B cell (primary cell): ENCODE results near the gene STIMATE. TPM values are rescaled to one million over a fixed set of nuclear protein-coding genes. Genes with fewer than 3 reads are reported as not detected.

Source experiments
- ATAC-seq: fragments of 200-7000 bp; cut with Tn5 transposase; one replicate; pipeline ENCODE4 v1.10.0; 2021; ENCODE audit warnings: low read depth, mild to moderate bottlenecking, moderate number of reproducible peaks, moderate library complexity
- CTCF ChIA-PET: fragments of 350-600 bp; sonication (Branson Sonifier 250); formaldehyde crosslinking; loops from one replicate; lab custom pipeline; 2021; ENCODE audit warnings: antibody characterized with exemption, inconsistent platforms; lab: Charles Lee
- POLR2A ChIA-PET: fragments of 350-600 bp; sonication (Branson Sonifier 250); formaldehyde crosslinking; loops from one replicate; lab custom pipeline; 2021; ENCODE audit warnings: antibody characterized with exemption; lab: Charles Lee
- DNase-seq: peaks from one replicate; pipeline ENCODE4 v3.0.0; 2013
- H2AFZ ChIP-seq: 2 replicates; pipeline ENCODE4 v1.6.1; 2012; ENCODE audit warnings: mild to moderate bottlenecking, low read depth, low read length; ENCODE audit not compliant: insufficient read depth, poor library complexity, severe bottlenecking
- H3K27ac ChIP-seq, 2 donors: 1 replicate in 1 of 2; 2 replicates in 1 of 2; pipeline ENCODE4 v1.5.1; 2012 to 2013; ENCODE audit warnings: low read length in 2 of 2, mild to moderate bottlenecking in 2 of 2, moderate library complexity in 1 of 2
- H3K27me3 ChIP-seq, 4 experiments: fragments of 200-600 bp in 1 of 4; sonication (generic) in 1 of 4; replicated peaks in 1 of 4; 1 replicate in 2 of 4; 2 replicates in 2 of 4; pipeline versions ENCODE4 v1.6.1 to v1.7.0; 2013 to 2016; ENCODE audit warnings: low read length in 3 of 4, mild to moderate bottlenecking in 2 of 4, mixed read lengths in 1 of 4, moderate library complexity in 1 of 4; ENCODE audit not compliant: insufficient read depth in 4 of 4, control insufficient read depth in 3 of 4; ENCODE audit errors: control extremely low read depth in 1 of 4
- H3K36me3 ChIP-seq, 2 experiments: replicated peaks in 1 of 2; 1 replicate in 1 of 2; 2 replicates in 1 of 2; pipeline versions ENCODE4 v1.6.1 to v1.7.1; 2013; ENCODE audit warnings: low read length in 1 of 2; ENCODE audit not compliant: insufficient read depth in 2 of 2, control insufficient read depth in 1 of 2; ENCODE audit errors: control extremely low read depth in 1 of 2, extremely low read depth in 1 of 2
- H3K4me1 ChIP-seq, 2 donors: fragments of 200-600 bp in 1 of 2; sonication (generic) in 1 of 2; 1 replicate in 1 of 2; 2 replicates in 1 of 2; pipeline versions ENCODE4 v1.5.1 to v1.6.1; 2013 to 2017; ENCODE audit warnings: low read length in 2 of 2; ENCODE audit not compliant: control insufficient read depth in 2 of 2, insufficient read depth in 2 of 2
- H3K4me2 ChIP-seq: replicated peaks from 2 replicates; pipeline ENCODE3; 2012; ENCODE audit warnings: mild to moderate bottlenecking, low read depth, low read length; ENCODE audit not compliant: poor library complexity, severe bottlenecking
- H3K4me3 ChIP-seq, 5 experiments: fragments of 200-600 bp in 1 of 5; sonication (generic) in 1 of 5; 1 replicate in 3 of 5; 2 replicates in 2 of 5; pipeline versions ENCODE4 v1.5.1 to v1.7.0; 2011 to 2016; ENCODE audit warnings: low read length in 4 of 5, mild to moderate bottlenecking in 4 of 5, low read depth in 2 of 5, control low read depth in 1 of 5, moderate library complexity in 1 of 5; ENCODE audit not compliant: insufficient read depth in 1 of 5; ENCODE audit errors: control extremely low read depth in 1 of 5, extremely low read depth in 1 of 5
- H3K79me2 ChIP-seq: fragments of 200-600 bp; sonication (generic); one replicate; pipeline ENCODE4 v1.6.0; 2016; ENCODE audit warnings: low read length; ENCODE audit not compliant: control insufficient read depth, insufficient read depth
- H3K9ac ChIP-seq: fragments of 200-600 bp; sonication (generic); 2 replicates; pipeline ENCODE4 v1.6.1; 2017; ENCODE audit warnings: mild to moderate bottlenecking, low read length, moderate library complexity
- H3K9me3 ChIP-seq, 3 donors: one replicate each; pipeline versions ENCODE4 v1.6.1 to v1.7.1; 2013; ENCODE audit warnings: low read length in 2 of 3; ENCODE audit not compliant: control insufficient read depth in 2 of 3, insufficient read depth in 1 of 3; ENCODE audit errors: control extremely low read depth in 1 of 3
- H4K20me1 ChIP-seq: 2 replicates; pipeline ENCODE4 v1.6.0; 2012; ENCODE audit warnings: mild to moderate bottlenecking, low read length; ENCODE audit not compliant: insufficient read depth, control insufficient read depth, poor library complexity, severe bottlenecking
- H3K27ac Mint-ChIP-seq: one replicate; pipeline ENCODE4 v1.8.0; 2021; ENCODE audit warnings: mixed read lengths
- H3K27me3 Mint-ChIP-seq: one replicate; pipeline ENCODE4 v1.8.0; 2021; ENCODE audit warnings: mixed read lengths
- H3K4me1 Mint-ChIP-seq: one replicate; pipeline ENCODE4 v1.8.0; 2021; ENCODE audit warnings: mixed read lengths
- H3K4me3 Mint-ChIP-seq: one replicate; pipeline ENCODE4 v1.8.0; 2021; ENCODE audit warnings: mixed read lengths
- H3K9me3 Mint-ChIP-seq: one replicate; pipeline ENCODE4 v1.8.0; 2022; ENCODE audit warnings: mixed read lengths; ENCODE audit not compliant: insufficient read depth
- CTCF ChIP-seq: fragments of 200-600 bp; IDR thresholded peaks from one replicate; pipeline ENCODE4 v1.8.0; 2022; ENCODE audit warnings: antibody characterized with exemption, mild to moderate bottlenecking
- EZH2 ChIP-seq: IDR thresholded peaks from 2 replicates; pipeline ENCODE4 v1.6.1; 2012; ENCODE audit warnings: borderline replicate concordance, low read depth, mild to moderate bottlenecking, moderate library complexity, low read length; ENCODE audit not compliant: insufficient read depth, poor library complexity, severe bottlenecking
- WGBS: methylation state at CpG from one replicate; pipeline ENCODE4 v1.1.5; 2013; ENCODE audit warnings: missing lambda C conversion rate; ENCODE audit not compliant: insufficient coverage; 5-methylcytosine and 5-hydroxymethylcytosine counted together
- intact Hi-C: fragments of 100-400 bp; cut with micrococcal nuclease; formaldehyde crosslinking; loops from one replicate; pipeline ENCODE4 v1.10.0; 2022
- polyA plus RNA-seq: library from polyadenylated mRNA; depleted of rRNA; stranded (reverse); fragments of >200 nt; gene quantifications from 2 replicates; pipeline ENCODE4 v1.2.3, GENCODE V29; 2012
- total RNA-seq, 2 donors: library from RNA; stranded (reverse); fragments of 120-200 nt in 1 of 2; gene quantifications; 1 replicate in 1 of 2; 2 replicates in 1 of 2; pipeline versions ENCODE4 v1.2.3 to v1.2.4, GENCODE V29; 2013 to 2022

Gene STIMATE
- total and polyA plus RNA-seq, 2 donors (not counting 1 experiment from before 2014, with no cell fraction given): 24.6 to 38.4 TPM

DNA sequence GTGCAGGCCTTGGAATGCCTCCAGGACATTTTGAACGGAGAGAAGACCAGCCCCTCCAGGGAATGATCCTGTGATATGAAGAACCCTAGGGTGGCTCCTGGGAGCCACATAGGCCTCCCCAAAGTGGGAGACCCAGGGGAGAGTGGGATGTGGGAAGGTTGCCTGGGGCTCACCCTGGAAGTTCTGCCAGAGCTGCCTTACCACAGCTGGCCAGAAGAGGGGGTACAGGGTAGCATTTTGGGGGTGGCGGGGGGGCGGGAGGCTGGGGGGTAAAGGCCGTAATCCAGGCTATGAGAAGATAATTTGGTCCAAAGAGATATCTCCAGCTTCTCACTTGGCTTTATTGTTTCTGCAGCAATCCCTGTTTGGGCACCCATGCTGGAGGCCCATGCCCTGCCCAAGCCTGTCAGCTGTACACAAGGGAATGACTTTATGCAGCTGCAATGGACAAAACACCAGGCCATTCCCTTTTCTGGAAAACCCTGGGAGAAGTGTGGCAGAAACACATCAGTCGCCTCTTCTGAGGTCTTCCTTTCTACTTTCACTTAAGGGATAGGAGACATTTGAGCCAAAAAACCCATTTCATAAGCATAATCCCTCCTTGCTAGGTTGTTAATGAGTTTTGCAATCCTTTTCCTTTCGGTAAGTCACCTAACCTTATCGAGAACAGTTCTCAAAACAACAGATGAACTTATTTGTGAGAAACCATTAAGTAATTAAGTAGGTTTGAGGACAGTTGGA lies 51.5 kb downstream of the STIMATE start:
- ChIA-PET CTCF (interaction anchor here (1.3 to 2.6 kb wide), 10 partner anchors 33 to 350 kb away, joined by 3 to 10 read pairs (median 5); partner anchors contain the start of gene STIMATE), POLR2A (interaction anchor here (1.5 kb wide), 1 partner anchor 228 kb away, joined by 4 read pairs; no protein-coding TSS in a partner anchor)
- TF ChIP-seq CTCF: peak; percentile 69
- TF ChIP-seq EZH2: no peak
- H3K27ac ChIP-seq: no peak overlapping the region
- WGBS: 94% methylated on average over 4 of the region's 7 CpGs
- no peaks in the 10 kb centered on the region for H3K27me3 ChIP-seq
- H3K79me2 ChIP-seq: no peaks in the 10 kb centered on the region
- no peaks in the 10 kb centered on the region for H3K4me1 ChIP-seq
- H3K27me3 Mint-ChIP-seq: no peaks in the 10 kb centered on the region
- ATAC-seq (peak; percentile 33), DNase-seq (peak; percentile 36)
- H4K20me1 ChIP-seq: no peaks in the 10 kb centered on the region
- H3K4me3 Mint-ChIP-seq: no peak overlapping the region
- intact Hi-C loops: loop anchor here (1.0 kb wide), 1 partner anchor 226 kb away; no protein-coding TSS in a partner anchor
- peaks cover 0 to 51% of the 10 kb centered on the region in 2 experiments for H3K36me3 ChIP-seq
- no peak overlapping the region for H3K4me3 ChIP-seq
- no peak overlapping the region for H3K27ac Mint-ChIP-seq
- H3K4me1 Mint-ChIP-seq: no peaks in the 10 kb centered on the region
- H3K9me3 Mint-ChIP-seq: no peaks in the 10 kb centered on the region
- no peaks in the 10 kb centered on the region for H3K9me3 ChIP-seq
- no peak overlapping the region for H3K9ac ChIP-seq
- no peak overlapping the region for H3K4me2 ChIP-seq
- H2AFZ ChIP-seq: no peak overlapping the region

DNA sequence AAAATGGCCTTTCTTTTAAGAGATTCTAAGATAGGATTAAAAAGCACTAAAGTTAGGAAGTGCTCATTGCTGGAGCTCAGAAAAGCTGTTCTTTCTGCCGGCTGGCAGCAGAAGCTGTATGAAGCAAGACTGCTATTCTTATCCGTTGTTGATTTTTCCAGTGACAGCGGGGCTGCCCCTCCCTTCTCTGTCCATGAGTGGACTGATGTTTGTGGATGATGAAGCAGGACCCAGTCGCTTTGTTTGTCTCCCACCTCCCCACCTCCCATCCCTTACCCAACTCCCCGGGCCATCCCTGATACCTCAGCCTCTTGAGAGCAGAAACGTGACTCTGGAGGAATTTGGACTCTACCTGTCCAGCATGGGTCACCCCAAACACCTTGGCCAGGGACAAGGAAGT lies 52.2 kb downstream of the STIMATE start:
- TF ChIP-seq CTCF: no peak
- TF ChIP-seq EZH2: no peak
- no CpG with 5 or more reads among the region's 6 CpGs for WGBS
- H3K4me1 Mint-ChIP-seq: no peaks in the 10 kb centered on the region
- Histone ChIP-seq H4K20me1 (no peaks in the 10 kb centered on the region), H3K4me3 (no peak overlapping the region), H3K4me2 (no peak overlapping the region), H3K9me3 (no peaks in the 10 kb centered on the region), H3K9ac (no peak overlapping the region), H3K36me3 (peaks cover 0 to 50% of the 10 kb centered on the region in 2 experiments), H3K79me2 (no peaks in the 10 kb centered on the region), H3K27ac (no peak overlapping the region), H2AFZ (no peak overlapping the region), H3K27me3 (no peaks in the 10 kb centered on the region), H3K4me1 (no peaks in the 10 kb centered on the region)
- POLR2A ChIA-PET: interaction anchor here (1.5 kb wide), 1 partner anchor 228 kb away, joined by 4 read pairs; no protein-coding TSS in a partner anchor
- no peak overlapping the region for H3K27ac Mint-ChIP-seq
- H3K9me3 Mint-ChIP-seq: no peaks in the 10 kb centered on the region
- no peaks in the 10 kb centered on the region for H3K27me3 Mint-ChIP-seq
- CTCF ChIA-PET: interaction anchor here (0.6 to 2.6 kb wide), 10 partner anchors 8 to 351 kb away, joined by 3 to 10 read pairs (median 5); no protein-coding TSS in a partner anchor
- no peak overlapping the region for H3K4me3 Mint-ChIP-seq
- DNase-seq (no peak), ATAC-seq (no peak)
- intact Hi-C loops: loop anchor here (1.0 kb wide), 1 partner anchor 227 kb away; no protein-coding TSS in a partner anchor
